Measurements from ENCODE around the gene GPR183. TPM values are rescaled to one million over a fixed set of nuclear protein-coding genes. Genes with fewer than 3 reads are reported as not detected.
A peak's percentile ranks its signal among the peaks of the same experiment; 100 is the strongest.

Gene GPR183
- total and polyA plus RNA-seq, 2 donors (not counting 1 experiment from before 2014, with no cell fraction given) = 0.27 TPM; not detected in 1

DNA sequence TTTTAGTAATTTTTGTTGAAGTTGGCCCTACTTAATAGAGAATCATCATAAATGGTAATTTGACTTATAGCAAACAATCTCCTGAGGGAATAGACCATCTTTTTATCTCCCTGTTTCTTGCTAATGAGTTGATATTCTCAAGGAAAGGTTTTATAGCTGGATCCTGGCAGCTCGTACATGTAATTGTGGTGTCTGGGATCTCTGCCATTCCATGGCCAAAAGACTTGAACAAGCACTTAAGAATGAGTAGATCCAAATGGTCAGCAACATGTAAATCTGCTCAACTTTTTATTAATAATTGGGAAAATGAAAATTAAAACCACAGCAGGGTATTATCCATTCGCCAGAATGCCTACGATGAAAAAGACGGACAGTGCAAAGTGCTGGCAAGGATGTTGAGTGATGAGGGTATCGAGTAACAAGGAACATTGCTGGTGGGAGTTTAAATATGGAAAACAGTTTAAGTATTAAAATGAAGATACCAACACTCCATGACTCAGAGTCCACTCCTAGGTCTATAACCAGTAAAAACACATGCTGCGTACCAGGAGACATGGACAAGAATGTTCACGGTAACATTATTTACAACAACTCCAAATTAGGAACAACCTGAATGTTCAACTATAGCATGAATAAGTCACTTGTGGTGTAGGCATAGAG lies 43.9 kb downstream of the GPR183 start:
- no peaks in the 10 kb centered on the region for H3K79me2 ChIP-seq (ENCODE audit: control insufficient read depth, insufficient read depth, low read length)
- no peaks in the 10 kb centered on the region for H3K4me1 ChIP-seq (ENCODE audit: control insufficient read depth, extremely low read depth, insufficient read depth, low read length)
- no peaks in the 10 kb centered on the region for H3K27me3 ChIP-seq (ENCODE audit: control insufficient read depth, insufficient read depth, low read length)
- H3K27ac ChIP-seq (ENCODE audit: insufficient read depth, low read length) = no peak overlapping the region
- DNase-seq (ENCODE audit: low read depth in 2 of 2) = no peak
- H3K4me2 ChIP-seq (ENCODE audit: extremely low read depth, insufficient read depth, low read length) = no peak overlapping the region
- H3K9me3 ChIP-seq (ENCODE audit: control insufficient read depth, insufficient read depth, low read depth, low read length) = no peaks in the 10 kb centered on the region
- no peak overlapping the region for H3K4me3 ChIP-seq (replicated peaks in 1 of 4; ENCODE audit: control extremely low read depth in 1 of 4, insufficient read depth in 1 of 4, low read depth in 3 of 4, low read length in 4 of 4)
- TF ChIP-seq EZH2 (IDR thresholded peaks at IDR 0.05; ENCODE audit: low read length, missing control alignments) = no peak
- TF ChIP-seq, protein P1, sequence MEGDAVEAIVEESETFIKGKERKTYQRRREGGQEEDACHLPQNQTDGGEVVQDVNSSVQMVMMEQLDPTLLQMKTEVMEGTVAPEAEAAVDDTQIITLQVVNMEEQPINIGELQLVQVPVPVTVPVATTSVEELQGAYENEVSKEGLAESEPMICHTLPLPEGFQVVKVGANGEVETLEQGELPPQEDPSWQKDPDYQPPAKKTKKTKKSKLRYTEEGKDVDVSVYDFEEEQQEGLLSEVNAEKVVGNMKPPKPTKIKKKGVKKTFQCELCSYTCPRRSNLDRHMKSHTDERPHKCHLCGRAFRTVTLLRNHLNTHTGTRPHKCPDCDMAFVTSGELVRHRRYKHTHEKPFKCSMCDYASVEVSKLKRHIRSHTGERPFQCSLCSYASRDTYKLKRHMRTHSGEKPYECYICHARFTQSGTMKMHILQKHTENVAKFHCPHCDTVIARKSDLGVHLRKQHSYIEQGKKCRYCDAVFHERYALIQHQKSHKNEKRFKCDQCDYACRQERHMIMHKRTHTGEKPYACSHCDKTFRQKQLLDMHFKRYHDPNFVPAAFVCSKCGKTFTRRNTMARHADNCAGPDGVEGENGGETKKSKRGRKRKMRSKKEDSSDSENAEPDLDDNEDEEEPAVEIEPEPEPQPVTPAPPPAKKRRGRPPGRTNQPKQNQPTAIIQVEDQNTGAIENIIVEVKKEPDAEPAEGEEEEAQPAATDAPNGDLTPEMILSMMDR (conservative IDR thresholded peaks at IDR 0.05 in 1 of 2, IDR thresholded peaks at IDR 0.05 in 1 of 2; ENCODE audit: low read depth in 1 of 2, low read length in 2 of 2) = no peak
- no peaks in the 10 kb centered on the region for H3K36me3 ChIP-seq (ENCODE audit: control insufficient read depth, insufficient read depth, low read length)
- no peak overlapping the region for H3K9ac ChIP-seq (ENCODE audit: insufficient read depth, low read length)
- no peaks in the 10 kb centered on the region for H4K20me1 ChIP-seq (ENCODE audit: control insufficient read depth, extremely low read depth, insufficient read depth, low read length)
- H2AFZ ChIP-seq (ENCODE audit: low read length) = no peak overlapping the region

DNA sequence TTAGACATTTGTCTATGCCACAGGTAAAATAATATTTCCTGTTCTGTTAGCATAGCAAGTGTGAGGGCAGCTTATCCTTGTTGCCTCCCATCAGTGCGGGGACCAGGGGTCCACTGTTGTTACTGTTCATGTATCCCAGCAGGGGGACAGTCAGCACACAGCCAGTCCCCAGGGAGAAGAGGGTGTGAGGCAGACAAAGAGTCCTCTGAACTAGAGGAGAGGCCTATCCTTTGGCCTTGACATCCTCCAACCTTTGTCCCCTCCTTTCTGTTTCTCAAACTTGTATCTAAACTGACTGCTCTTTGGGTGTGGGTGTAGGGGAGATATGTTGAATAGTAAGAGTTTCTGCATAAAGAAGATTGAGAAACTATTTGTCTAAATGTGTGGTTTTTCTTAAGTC lies 46.1 kb downstream of the GPR183 start:
- Histone ChIP-seq H3K9ac (ENCODE audit: insufficient read depth, low read length) (no peak overlapping the region), H4K20me1 (ENCODE audit: control insufficient read depth, extremely low read depth, insufficient read depth, low read length) (no peaks in the 10 kb centered on the region), H2AFZ (ENCODE audit: low read length) (no peak overlapping the region), H3K4me1 (ENCODE audit: control insufficient read depth, extremely low read depth, insufficient read depth, low read length) (no peaks in the 10 kb centered on the region), H3K4me3 (replicated peaks in 1 of 4; ENCODE audit: control extremely low read depth in 1 of 4, insufficient read depth in 1 of 4, low read depth in 3 of 4, low read length in 4 of 4) (no peak overlapping the region), H3K27me3 (ENCODE audit: control insufficient read depth, insufficient read depth, low read length) (no peaks in the 10 kb centered on the region), H3K27ac (ENCODE audit: insufficient read depth, low read length) (no peak overlapping the region), H3K79me2 (ENCODE audit: control insufficient read depth, insufficient read depth, low read length) (no peaks in the 10 kb centered on the region), H3K9me3 (ENCODE audit: control insufficient read depth, insufficient read depth, low read depth, low read length) (no peaks in the 10 kb centered on the region), H3K4me2 (ENCODE audit: extremely low read depth, insufficient read depth, low read length) (no peak overlapping the region), H3K36me3 (ENCODE audit: control insufficient read depth, insufficient read depth, low read length) (no peaks in the 10 kb centered on the region)
- no peak for DNase-seq (ENCODE audit: low read depth in 2 of 2)
- TF ChIP-seq, protein P1 (conservative IDR thresholded peaks at IDR 0.05 in 1 of 2, IDR thresholded peaks at IDR 0.05 in 1 of 2; ENCODE audit: low read depth in 1 of 2, low read length in 2 of 2) = no peak
- TF ChIP-seq EZH2 (IDR thresholded peaks at IDR 0.05; ENCODE audit: low read length, missing control alignments) = no peak

DNA sequence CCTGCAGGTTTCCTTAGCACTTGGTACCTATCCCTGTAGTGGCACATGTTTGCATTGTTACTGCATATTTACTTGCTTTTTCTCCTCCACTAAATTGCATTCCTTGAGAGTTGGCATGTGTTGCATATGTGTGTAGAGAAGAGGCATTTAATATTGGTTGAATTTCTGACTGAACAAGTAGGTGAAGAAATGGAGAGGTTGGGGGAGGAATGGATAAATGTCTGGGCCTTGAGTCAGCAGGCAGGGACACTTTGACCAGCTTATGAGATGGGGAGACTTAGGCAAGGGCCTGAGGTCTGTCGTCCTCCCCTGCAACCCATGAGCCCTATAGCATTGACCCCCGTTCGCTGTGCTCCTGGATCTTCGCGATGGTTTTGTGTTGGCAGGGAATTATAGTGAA lies 47.0 kb downstream of the GPR183 start:
- no peak overlapping the region for H3K4me3 ChIP-seq (replicated peaks in 1 of 4; ENCODE audit: control extremely low read depth in 1 of 4, insufficient read depth in 1 of 4, low read depth in 3 of 4, low read length in 4 of 4)
- H3K4me2 ChIP-seq (ENCODE audit: extremely low read depth, insufficient read depth, low read length) = no peak overlapping the region
- peak in 1 of 2 donors; percentile 32 for DNase-seq (ENCODE audit: low read depth in 2 of 2)
- H4K20me1 ChIP-seq (ENCODE audit: control insufficient read depth, extremely low read depth, insufficient read depth, low read length) = no peaks in the 10 kb centered on the region
- H3K4me1 ChIP-seq (ENCODE audit: control insufficient read depth, extremely low read depth, insufficient read depth, low read length) = no peaks in the 10 kb centered on the region
- no peak overlapping the region for H3K9ac ChIP-seq (ENCODE audit: insufficient read depth, low read length)
- H3K9me3 ChIP-seq (ENCODE audit: control insufficient read depth, insufficient read depth, low read depth, low read length) = no peaks in the 10 kb centered on the region
- no peak overlapping the region for H2AFZ ChIP-seq (ENCODE audit: low read length)
- H3K79me2 ChIP-seq (ENCODE audit: control insufficient read depth, insufficient read depth, low read length) = no peaks in the 10 kb centered on the region
- no peaks in the 10 kb centered on the region for H3K36me3 ChIP-seq (ENCODE audit: control insufficient read depth, insufficient read depth, low read length)
- TF ChIP-seq, protein P1 (conservative IDR thresholded peaks at IDR 0.05 in 1 of 2, IDR thresholded peaks at IDR 0.05 in 1 of 2; ENCODE audit: low read depth in 1 of 2, low read length in 2 of 2) = no peak
- no peak for TF ChIP-seq EZH2 (IDR thresholded peaks at IDR 0.05; ENCODE audit: low read length, missing control alignments)
- H3K27ac ChIP-seq (ENCODE audit: insufficient read depth, low read length) = no peak overlapping the region
- H3K27me3 ChIP-seq (ENCODE audit: control insufficient read depth, insufficient read depth, low read length) = no peaks in the 10 kb centered on the region
